ENCODE results near the gene KLF8. TPM values are rescaled to one million over a fixed set of nuclear protein-coding genes. Genes with fewer than 3 reads are reported as not detected.

The KLF8 gene
- total and polyA plus RNA-seq, 9 of the 15 experiments (the other 6 are each of a cell fraction or from before 2014, with no cell fraction given): 0.01 to 0.10 (median 0.04) TPM; not detected in 3

GRCh38 chrX:56219700-56220099 is 12.5 kb upstream of the KLF8 start:
- no peak for DNase-seq (ENCODE audit: extremely low read depth in 1 of 4, low spot score in 3 of 4)
- Histone ChIP-seq H3K4me1 (replicated peaks in 1 of 2; ENCODE audit: control insufficient read depth in 2 of 2, insufficient read depth in 2 of 2, low read length in 2 of 2) (no peaks in the 10 kb centered on the region), H3K9ac (ENCODE audit: insufficient read depth in 1 of 2, low read depth in 2 of 2, low read length in 2 of 2) (no peak overlapping the region), H3K4me3 (no peak overlapping the region), H3K36me3 (ENCODE audit: control insufficient read depth, insufficient read depth, low read length) (no peaks in the 10 kb centered on the region), H3K27me3 (ENCODE audit: control insufficient read depth in 2 of 2, insufficient read depth in 2 of 2, low read length in 2 of 2) (no peaks in the 10 kb centered on the region), H3K27ac (ENCODE audit: extremely low read depth, low read depth, low read length) (no peak overlapping the region), H3K4me2 (ENCODE audit: insufficient read depth, low read length) (no peak overlapping the region), H3K79me2 (ENCODE audit: control insufficient read depth, insufficient read depth, low read length) (no peaks in the 10 kb centered on the region), H3K9me1 (ENCODE audit: control insufficient read depth, insufficient read depth, low read length) (no peaks in the 10 kb centered on the region), H4K20me1 (replicated peaks; ENCODE audit: control insufficient read depth, insufficient read depth, low read length) (no peaks in the 10 kb centered on the region), H2AFZ (ENCODE audit: low read depth, low read length) (no peak overlapping the region), H3K9me3 (replicated peaks; ENCODE audit: control insufficient read depth, insufficient read depth, low read depth, low read length) (no peaks in the 10 kb centered on the region)
- ChIA-PET CTCF (ENCODE audit: low intra/inter-chr PET ratio) (no interaction called here), POLR2A (no interaction called here)
- no peak for ATAC-seq
- FAIRE-seq: no peak
- intact Hi-C loops (cut with micrococcal nuclease): no loop called here
- WGBS (ENCODE audit: insufficient coverage, low coverage, missing lambda C conversion rate): 0% methylated on average over 4 of the region's 4 CpGs
- BruUV-seq (replicated peaks): no TSS peak
- in situ Hi-C loops (cut with MboI): no loop called here
- TF ChIP-seq ZC3H11A (IDR thresholded peaks at IDR 0.05; ENCODE audit: low read depth, low read length) (no peak), FOSL1 (tag; conservative IDR thresholded peaks at IDR 0.05) (no peak), ZBTB9 (CRISPR knock-in tag; IDR thresholded peaks at IDR 0.05) (no peak), ZNF699 (CRISPR knock-in tag; IDR thresholded peaks at IDR 0.05; ENCODE audit: insufficient replicate concordance) (no peak), ZNF655 (CRISPR knock-in tag; IDR thresholded peaks at IDR 0.05) (no peak), BDP1 (IDR thresholded peaks at IDR 0.05; ENCODE audit: insufficient read depth, insufficient read length) (no peak)
